HL-60/S4 treated with phorbol 12-myristate 13-acetate at 8.2 ng/mL for 4 days and 3 days (cell line): ENCODE measurements around the gene IQCF5.
"Not testable (repeated sequence)": the region's sequence is repeated elsewhere in the genome, so short reads cannot be mapped to it uniquely, and the experiment has no call there.

Source experiments
- in situ Hi-C: fragments of 300-500 bp; cut with MboI; formaldehyde crosslinking; loops from 2 replicates; pipeline ENCODE4 v1.15.0; 2022; ENCODE audit warnings: low sequenced_read_pairs

Gene IQCF5

DNA sequence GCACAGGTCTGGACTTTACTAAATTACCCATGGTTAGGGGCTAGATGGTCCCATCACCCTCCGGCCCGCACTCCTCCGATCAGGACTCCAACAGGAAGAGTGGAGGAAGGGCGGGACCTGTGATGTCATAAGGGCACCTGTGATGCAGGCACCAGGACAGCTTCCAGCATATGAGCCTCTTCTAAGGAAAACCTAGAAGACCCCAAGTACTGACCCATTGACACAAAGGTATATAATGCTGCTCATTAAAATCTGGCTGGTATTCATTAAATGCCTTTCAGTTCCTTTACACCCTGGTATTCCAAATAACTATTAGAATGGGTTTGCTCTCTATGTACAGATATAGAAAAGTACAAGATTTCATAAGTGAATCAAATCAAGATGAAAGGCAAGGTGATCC is at the start of gene IQCF5:
IQCF5 (minus strand) TSS at position 101 of the 400 bp plus-strand sequence; CDS start at position 31, 70 bp downstream.
- in situ Hi-C loops = no loop called here

GRCh38 chr3:51921081-51921578 is 45.7 kb upstream of the IQCF5 start:
- in situ Hi-C loops = no loop called here

GRCh38 chr3:51916418-51916817 is 41.0 kb upstream of the IQCF5 start:
- in situ Hi-C loops = no loop called here

GRCh38 chr3:51908026-51908425 is 32.6 kb upstream of the IQCF5 start:
- in situ Hi-C loops = no loop called here

DNA sequence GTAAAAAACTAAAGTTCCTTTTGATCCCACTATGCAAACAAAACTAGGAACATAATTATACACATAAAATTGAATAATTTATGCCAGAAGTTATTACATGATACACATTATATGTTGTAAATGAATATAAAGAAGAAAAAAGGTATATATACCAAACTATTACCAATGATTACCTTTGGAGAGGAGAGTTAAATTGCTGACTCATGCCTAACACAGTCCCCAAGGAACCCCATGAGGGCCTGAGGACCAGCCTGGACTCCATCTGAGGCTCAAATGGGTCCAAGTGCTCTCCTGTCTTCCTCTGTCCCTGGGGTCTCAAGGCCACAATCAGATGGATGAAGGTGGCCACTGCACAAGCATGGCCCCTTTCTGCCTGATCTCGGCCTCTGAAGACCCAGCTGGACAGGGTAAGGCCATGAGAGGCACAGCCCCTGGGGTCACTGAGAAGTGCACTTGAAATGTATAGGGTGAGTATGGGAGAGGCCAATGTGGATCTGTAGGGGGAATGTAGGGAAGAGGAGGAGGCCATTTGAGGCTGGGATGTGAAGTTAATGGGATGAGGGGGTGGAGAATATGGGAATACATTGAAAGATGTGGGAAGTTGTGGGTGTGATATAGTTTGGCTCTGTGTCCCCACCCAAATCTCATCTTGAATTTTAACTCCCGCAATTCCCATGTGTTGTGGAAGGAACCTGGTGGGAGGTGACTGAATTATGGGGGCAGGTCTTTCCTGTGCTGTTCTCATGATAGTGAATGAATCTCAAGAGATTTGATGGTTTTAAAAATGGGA is 28.8 kb upstream of the IQCF5 start:
- in situ Hi-C loops = no loop called here

DNA sequence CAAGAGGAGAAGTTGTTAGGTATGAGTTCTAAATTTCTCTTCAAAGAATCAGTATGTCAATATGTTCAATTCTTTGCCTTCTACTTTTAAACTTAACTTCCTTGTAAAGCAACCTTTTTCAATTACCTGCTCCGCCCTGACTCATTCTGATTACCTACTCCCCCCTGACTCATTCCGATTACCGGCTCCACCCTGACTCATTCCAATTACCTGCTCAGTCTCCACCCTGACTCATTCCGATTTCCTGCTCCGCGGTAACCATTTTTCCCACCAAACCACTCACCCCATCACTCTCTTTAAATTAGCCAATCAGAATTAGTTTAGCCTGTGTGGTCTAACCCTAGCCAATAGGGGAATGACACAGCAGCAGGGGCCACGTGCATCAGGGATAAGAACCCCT is 27.0 kb upstream of the IQCF5 start:
- in situ Hi-C loops = not testable (repeated sequence)

- in situ Hi-C loops = not testable (repeated sequence)
These were observed 24.6 kb upstream of the IQCF5 start for GRCh38 chr3:51900043-51900442.

DNA sequence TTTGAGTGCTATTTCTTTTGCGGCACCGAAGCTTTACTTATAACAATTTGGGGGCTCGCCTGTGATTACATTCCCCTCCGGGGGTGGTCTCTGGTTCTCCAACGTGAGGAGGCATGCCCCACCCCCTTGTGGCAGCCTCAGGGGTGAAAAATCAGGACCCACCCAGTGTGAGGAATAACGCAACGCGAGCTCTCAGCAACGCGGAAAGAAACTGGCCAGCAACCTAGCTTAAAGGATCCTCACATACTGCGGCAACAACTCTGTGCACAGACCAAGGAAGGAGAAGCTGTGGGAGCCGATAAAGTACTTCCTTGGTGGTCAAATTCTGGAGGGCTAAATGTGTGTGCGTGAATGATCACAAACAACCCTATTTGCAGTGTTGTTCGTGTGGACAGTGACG is 22.0 kb upstream of the IQCF5 start:
- in situ Hi-C loops = no loop called here

DNA sequence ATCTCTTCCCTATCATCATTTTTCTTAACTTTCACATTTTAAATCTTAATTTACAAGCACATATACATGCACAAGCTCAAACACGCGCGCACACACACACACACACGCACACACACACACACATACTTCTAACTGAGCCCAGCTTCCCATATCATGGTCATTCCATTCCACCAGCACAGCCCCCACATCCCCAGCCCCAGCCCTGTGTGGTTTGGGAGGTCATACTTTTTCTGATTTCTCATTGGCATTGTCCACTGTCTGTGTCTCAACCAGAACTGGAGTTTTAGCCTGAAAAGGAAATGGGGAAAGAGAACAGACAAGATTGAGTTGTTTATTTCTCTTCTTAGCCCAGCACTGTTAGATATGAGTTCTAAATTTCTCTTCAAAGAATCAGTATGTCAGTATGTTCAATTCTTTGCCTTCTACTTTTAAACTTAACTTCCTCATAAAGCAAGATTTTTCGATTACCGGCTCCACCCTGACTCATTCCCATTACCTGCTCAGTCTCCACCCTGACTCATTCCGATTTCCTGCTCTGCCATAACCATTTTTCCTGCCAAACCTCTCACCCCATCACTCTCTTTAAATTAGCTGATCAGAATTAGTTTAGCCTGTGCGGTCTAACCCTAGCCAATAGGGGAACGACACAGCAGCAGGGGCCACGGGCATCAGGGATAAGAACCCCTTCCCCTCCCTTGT is 21.4 kb upstream of the IQCF5 start:
- in situ Hi-C loops = no loop called here

DNA sequence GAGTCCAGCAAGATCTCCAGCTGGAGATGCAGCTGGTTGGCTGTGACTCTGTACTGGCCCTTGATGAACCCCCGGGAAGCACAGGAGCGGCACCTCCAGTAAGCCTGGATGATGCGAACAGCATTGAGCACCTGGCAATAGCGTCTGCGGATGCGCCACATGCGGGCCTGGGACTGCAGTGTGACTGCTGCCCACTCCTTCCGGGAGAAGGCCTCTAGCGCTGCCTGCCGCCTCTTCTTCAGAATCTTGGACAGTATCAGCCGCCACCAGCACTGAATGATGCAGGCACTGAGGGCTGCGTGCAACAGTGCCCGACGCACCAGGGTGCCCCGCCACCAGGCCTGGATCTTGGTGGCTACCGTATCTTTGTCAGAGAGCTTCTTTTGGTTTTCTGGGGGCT is 19.5 kb upstream of the IQCF5 start:
- in situ Hi-C loops = no loop called here

DNA sequence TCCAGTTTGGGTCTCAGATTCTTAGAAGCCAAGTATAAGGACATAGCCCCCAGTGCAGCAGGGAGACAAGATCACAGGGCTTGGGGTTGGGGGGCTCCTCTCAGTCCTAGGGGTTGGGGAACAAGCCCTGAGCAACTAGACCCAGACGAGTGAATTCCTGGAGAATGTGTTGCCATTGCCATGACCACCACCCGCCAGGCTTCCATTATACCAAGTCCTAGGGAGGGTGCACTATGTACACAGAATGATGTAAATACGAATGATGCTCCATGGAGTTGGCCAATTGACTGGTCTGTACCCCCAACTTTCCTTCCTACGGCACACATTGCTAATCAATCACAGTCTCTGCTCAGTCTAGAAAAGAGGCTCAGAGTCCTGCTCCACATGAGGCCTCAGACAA is 19.0 kb upstream of the IQCF5 start:
- in situ Hi-C loops = no loop called here

- in situ Hi-C loops = no loop called here
These were observed 16.0 kb upstream of the IQCF5 start for GRCh38 chr3:51891242-51892039.

- in situ Hi-C loops = no loop called here
These were observed 13.2 kb upstream of the IQCF5 start for GRCh38 chr3:51888463-51889105.

DNA sequence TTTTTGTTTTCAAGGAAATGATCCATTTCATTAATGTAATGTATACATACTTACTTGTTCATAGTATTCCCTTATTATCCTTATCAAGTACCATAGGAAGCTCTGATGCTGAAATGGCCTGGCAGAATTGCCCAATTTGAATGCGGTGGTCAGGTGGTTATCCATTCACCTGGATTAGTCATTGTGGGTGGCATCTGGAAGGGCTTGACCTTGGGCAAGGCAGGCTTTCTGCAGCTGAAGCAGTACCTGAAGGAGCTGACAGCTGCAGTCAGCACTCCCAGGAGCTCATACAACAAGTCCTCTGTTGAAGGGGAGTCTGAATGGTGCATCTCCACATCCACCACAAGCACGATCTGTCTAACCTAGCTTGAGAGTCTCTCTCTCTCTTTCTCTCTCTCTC is 12.2 kb upstream of the IQCF5 start:
- in situ Hi-C loops = no loop called here

DNA sequence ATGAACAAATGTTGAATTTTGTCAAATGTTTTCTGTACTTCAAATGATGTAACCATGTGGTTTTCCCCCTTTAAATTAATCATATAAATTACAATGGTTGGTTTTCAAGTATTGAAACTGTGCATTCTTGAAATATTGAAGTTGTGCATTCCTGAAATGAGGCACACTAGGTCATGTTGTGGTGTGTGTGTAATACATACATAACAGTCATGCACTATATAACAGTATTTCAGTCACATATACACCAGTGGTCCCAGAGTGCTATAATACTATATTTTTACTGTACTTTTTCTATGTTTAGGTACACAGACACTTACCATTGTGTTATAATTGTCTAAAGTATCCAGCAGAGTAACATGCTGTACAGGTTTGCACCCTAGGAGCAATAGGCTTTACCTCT is 11.0 kb upstream of the IQCF5 start:
- in situ Hi-C loops = no loop called here

GRCh38 chr3:51879937-51880336 is 4.5 kb upstream of the IQCF5 start:
- in situ Hi-C loops = no loop called here

DNA sequence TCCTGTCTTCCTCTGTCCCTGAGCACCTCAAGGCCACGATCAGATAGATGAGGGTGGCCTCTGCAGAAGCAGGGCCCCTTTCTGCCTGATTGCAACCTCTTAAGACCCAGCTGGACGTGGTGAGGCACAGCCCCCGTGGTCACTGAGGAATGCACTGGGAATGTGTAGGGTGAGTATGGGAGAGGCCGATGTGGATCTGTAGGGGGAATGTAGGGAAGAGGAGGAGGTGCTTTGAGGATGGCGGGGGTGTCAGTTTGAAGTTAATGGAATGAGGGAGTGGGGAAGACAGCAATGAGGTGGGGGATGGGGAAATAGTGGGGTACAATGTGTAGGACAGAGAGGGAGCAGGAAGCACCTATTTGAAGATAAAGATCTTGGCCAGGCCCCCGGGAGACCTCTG is 785 bp upstream of the IQCF5 start:
- in situ Hi-C loops = no loop called here

DNA sequence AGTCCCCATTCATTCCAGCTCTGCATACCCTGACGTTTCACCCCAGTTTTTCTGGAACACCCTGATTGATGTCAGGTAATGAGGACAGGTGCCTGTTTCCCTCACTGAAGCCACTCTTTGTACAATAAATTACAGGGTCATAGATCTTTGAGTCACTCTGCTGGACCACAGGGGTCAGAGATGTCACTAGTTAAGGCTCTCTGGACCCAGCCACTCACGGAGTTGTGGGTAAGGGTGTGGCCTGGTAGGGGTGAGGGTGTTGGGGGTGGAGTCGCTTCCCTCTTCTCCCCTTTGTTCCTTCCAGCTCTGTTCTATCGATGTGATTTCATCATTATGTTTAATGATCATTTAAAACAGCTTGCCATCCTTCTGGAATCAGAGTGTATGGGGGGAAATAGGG is 512 bp downstream of the IQCF5 start:
- in situ Hi-C loops = no loop called here

- in situ Hi-C loops = no loop called here
These were observed 990 bp downstream of the IQCF5 start for GRCh38 chr3:51874411-51874810.

DNA sequence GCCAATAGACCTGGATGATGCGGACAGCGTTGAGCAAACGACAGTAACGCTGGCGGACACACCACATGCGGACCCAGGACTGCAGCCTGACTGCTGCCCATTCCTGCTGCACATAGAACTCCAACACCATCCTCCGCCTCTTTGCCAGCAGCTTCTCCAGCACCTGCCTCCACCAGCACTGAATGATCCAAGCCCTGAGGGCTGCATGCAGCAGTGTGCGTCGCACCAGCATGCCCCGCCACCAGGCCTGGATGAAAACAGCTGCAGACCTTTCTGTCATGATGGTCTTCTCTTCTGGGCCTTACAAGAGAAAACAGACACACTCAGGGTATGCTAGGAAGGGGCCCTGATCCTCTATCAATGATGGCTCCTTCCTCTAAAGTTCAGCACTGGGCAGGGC is 1.5 kb downstream of the IQCF5 start:
- in situ Hi-C loops = no loop called here

DNA sequence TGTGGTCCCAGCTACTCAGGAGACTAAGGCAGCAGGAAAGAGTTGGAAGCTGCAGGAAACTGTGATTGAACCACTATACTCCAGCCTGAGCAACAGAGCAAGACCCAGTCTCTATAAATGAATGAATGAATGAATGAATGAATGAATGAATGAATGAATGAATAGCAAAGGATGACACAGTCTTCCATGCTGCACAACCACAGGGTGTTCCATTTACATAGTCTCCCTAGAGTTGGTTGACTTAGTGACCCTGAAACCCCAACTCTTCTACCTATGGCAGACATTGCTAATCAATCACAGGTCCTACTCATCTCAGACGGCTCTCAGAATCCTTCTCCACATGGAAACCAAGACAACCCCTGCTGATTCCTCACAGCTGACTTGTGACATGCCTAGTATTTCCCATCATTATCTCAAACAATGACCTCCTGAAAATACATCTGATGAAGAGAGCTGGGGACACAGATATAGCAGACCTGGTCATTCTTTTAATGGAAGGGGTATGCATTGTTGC is 2.1 kb downstream of the IQCF5 start:
- in situ Hi-C loops = no loop called here
